Smooth muscle cell (in vitro differentiated cells): ENCODE results near the gene LRRK1. TPM values are rescaled to one million over a fixed set of nuclear protein-coding genes. Genes with fewer than 3 reads are reported as not detected.

Source experiments
- DNase-seq: peaks from one replicate; lab custom pipeline; 2025; ENCODE audit not compliant: unreplicated experiment; lab: John Stamatoyannopoulos, UW
- H2AFZ ChIP-seq: fragments of 200-600 bp; sonication (generic); 2 replicates; pipeline ENCODE4 v1.6.0; 2016; ENCODE audit warnings: antibody characterized with exemption, low read depth, mild to moderate bottlenecking
- H3F3A ChIP-seq: fragments of 200-600 bp; sonication (generic); 2 replicates; pipeline ENCODE4 v1.6.0; 2017; ENCODE audit warnings: antibody characterized with exemption, low read depth
- H3K27ac ChIP-seq: fragments of 200-600 bp; sonication (generic); 2 replicates; pipeline ENCODE4 v1.5.1; 2016; ENCODE audit warnings: low read depth, mild to moderate bottlenecking
- H3K27me3 ChIP-seq: fragments of 200-600 bp; sonication (generic); 2 replicates; pipeline ENCODE4 v1.6.1; 2016; ENCODE audit warnings: low read depth, mild to moderate bottlenecking
- H3K36me3 ChIP-seq: fragments of 200-600 bp; sonication (generic); 2 replicates; pipeline ENCODE4 v1.5.1; 2016; ENCODE audit warnings: low read depth
- H3K4me1 ChIP-seq: fragments of 200-600 bp; sonication (generic); 2 replicates; pipeline ENCODE4 v1.5.1; 2016; ENCODE audit warnings: low read depth
- H3K4me2 ChIP-seq: fragments of 200-600 bp; sonication (generic); 2 replicates; pipeline ENCODE4 v1.6.0; 2016; ENCODE audit warnings: mild to moderate bottlenecking
- H3K4me3 ChIP-seq: fragments of 200-600 bp; sonication (generic); 2 replicates; pipeline ENCODE4 v1.5.1; 2016; ENCODE audit warnings: mild to moderate bottlenecking
- H3K79me2 ChIP-seq: fragments of 200-600 bp; sonication (generic); 2 replicates; pipeline ENCODE4 v1.6.0; 2016; ENCODE audit warnings: low read depth, mild to moderate bottlenecking
- H3K9ac ChIP-seq: fragments of 200-600 bp; sonication (generic); 2 replicates; pipeline ENCODE4 v1.6.0; 2016; ENCODE audit warnings: low read depth
- H3K9me3 ChIP-seq: fragments of 200-600 bp; sonication (generic); replicated peaks from 2 replicates; pipeline ENCODE4 v1.5.1; 2016; ENCODE audit warnings: low read depth
- H4K20me1 ChIP-seq: fragments of 200-600 bp; sonication (generic); 2 replicates; pipeline ENCODE4 v1.6.0; 2016; ENCODE audit warnings: low read depth
- CTCF ChIP-seq: fragments of 200-600 bp; sonication (generic); IDR thresholded peaks from 2 replicates; pipeline ENCODE4 v1.5.1; 2017; ENCODE audit warnings: borderline replicate concordance, mild to moderate bottlenecking, antibody characterized with exemption; ENCODE audit not compliant: insufficient read depth, poor library complexity, severe bottlenecking
- WGBS: methylation state at CpG from one replicate; pipeline ENCODE4 v1.1.7; 2016; ENCODE audit warnings: low lambda C conversion rate; 5-methylcytosine and 5-hydroxymethylcytosine counted together
- polyA plus RNA-seq: library from polyadenylated mRNA; unstranded; fragments of >200 nt; fragmentation: Nextera tagmentation; extraction: Ambion mirVana; gene quantifications from 2 replicates; pipeline ENCODE4 v1.2.1, GENCODE V29; 2016
- total RNA-seq: library from RNA; depleted of rRNA; stranded (reverse); fragments of >200 nt; gene quantifications from 2 replicates; pipeline ENCODE4 v1.2.3, GENCODE V29; 2014

LRRK1 gene
- total and polyA plus RNA-seq, 2 experiments from 2014 or later: 1.1 to 1.6 TPM

GRCh38 chr15:101033801-101034200 lies 114.6 kb downstream of the LRRK1 start:
- Histone ChIP-seq H3K27ac (no peak overlapping the region), H3F3A (no peaks in the 10 kb centered on the region), H3K4me2 (no peak overlapping the region), H3K36me3 (no peaks in the 10 kb centered on the region), H2AFZ (no peak overlapping the region), H3K27me3 (no peaks in the 10 kb centered on the region), H3K4me1 (no peaks in the 10 kb centered on the region), H3K79me2 (no peaks in the 10 kb centered on the region), H3K9ac (no peak overlapping the region), H3K4me3 (no peak overlapping the region), H4K20me1 (no peaks in the 10 kb centered on the region), H3K9me3 (peaks cover 5% of the 10 kb centered on the region)
- no peak for TF ChIP-seq CTCF
- 95% methylated on average over 3 of the region's 3 CpGs for WGBS
- no peak for DNase-seq

DNA sequence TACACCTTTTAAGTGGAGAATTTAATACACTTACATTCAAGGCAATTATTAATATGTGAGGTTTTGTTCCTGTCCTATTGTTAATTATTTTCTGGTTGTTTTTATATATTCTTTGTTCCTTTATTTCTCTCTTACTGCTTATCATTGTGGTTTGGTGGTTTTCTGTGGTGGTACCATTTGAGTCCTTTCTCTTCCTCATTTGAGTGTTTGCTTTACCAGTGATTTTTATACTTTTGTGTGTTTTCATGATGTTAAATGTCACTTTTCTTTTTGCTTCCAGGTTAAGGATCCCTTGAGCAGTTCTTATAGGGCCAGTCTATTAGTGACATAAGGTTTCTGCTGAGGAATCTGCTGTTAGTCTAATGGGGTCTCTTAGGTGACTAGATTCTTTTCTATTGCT lies 116.5 kb downstream of the LRRK1 start:
- no peak overlapping the region for H2AFZ ChIP-seq
- H3K79me2 ChIP-seq: no peaks in the 10 kb centered on the region
- no peaks in the 10 kb centered on the region for H3K27me3 ChIP-seq
- H3K27ac ChIP-seq: no peak overlapping the region
- H3K4me1 ChIP-seq: no peaks in the 10 kb centered on the region
- peaks cover 5% of the 10 kb centered on the region for H3K9me3 ChIP-seq
- no peak overlapping the region for H3K9ac ChIP-seq
- no peak for DNase-seq
- no peak for TF ChIP-seq CTCF
- H3K4me3 ChIP-seq: no peak overlapping the region
- H3F3A ChIP-seq: no peaks in the 10 kb centered on the region
- H3K4me2 ChIP-seq: no peak overlapping the region
- H4K20me1 ChIP-seq: no peaks in the 10 kb centered on the region
- H3K36me3 ChIP-seq: no peaks in the 10 kb centered on the region

- H4K20me1 ChIP-seq: no peaks in the 10 kb centered on the region
- H3K4me3 ChIP-seq: no peak overlapping the region
- no peak overlapping the region for H3K27ac ChIP-seq
- 93% methylated on average over 1 of the region's 1 CpG for WGBS
- no peaks in the 10 kb centered on the region for H3K4me1 ChIP-seq
- H2AFZ ChIP-seq: no peak overlapping the region
- no peak overlapping the region for H3K9ac ChIP-seq
- H3K27me3 ChIP-seq: no peaks in the 10 kb centered on the region
- no peak for TF ChIP-seq CTCF
- DNase-seq: no peak
- peaks cover 5% of the 10 kb centered on the region for H3K9me3 ChIP-seq
- no peaks in the 10 kb centered on the region for H3F3A ChIP-seq
- no peaks in the 10 kb centered on the region for H3K36me3 ChIP-seq
- no peak overlapping the region for H3K4me2 ChIP-seq
- H3K79me2 ChIP-seq: no peaks in the 10 kb centered on the region
Measured at GRCh38 chr15:101036189-101036588, 117.0 kb downstream of the LRRK1 start.

GRCh38 chr15:101037090-101037830 lies 118.1 kb downstream of the LRRK1 start:
- Histone ChIP-seq H2AFZ (no peak overlapping the region), H3K4me3 (no peak overlapping the region), H3K9ac (no peak overlapping the region), H3K4me1 (no peaks in the 10 kb centered on the region), H4K20me1 (no peaks in the 10 kb centered on the region), H3K27me3 (no peaks in the 10 kb centered on the region), H3K27ac (no peak overlapping the region), H3K36me3 (no peaks in the 10 kb centered on the region), H3K79me2 (no peaks in the 10 kb centered on the region), H3K4me2 (no peak overlapping the region), H3K9me3 (peaks cover 5% of the 10 kb centered on the region), H3F3A (no peaks in the 10 kb centered on the region)
- DNase-seq: no peak
- WGBS: 100% methylated on average over 3 of the region's 3 CpGs
- no peak for TF ChIP-seq CTCF
